Inflammatory macrophage (primary cell): ENCODE data around the gene DMAC2.
"Not testable (repeated sequence)": the region's sequence is repeated elsewhere in the genome, so short reads cannot be mapped to it uniquely, and the experiment has no call there.

Experiments
- DNase-seq, 2 donors: peaks; one replicate each; pipeline ENCODE4 v3.0.0-alpha.2; 2020 to 2022

The DMAC2 gene

GRCh38 chr19:41398598-41398997 lies 41.1 kb downstream of the DMAC2 start:
- no peak for DNase-seq

DNA sequence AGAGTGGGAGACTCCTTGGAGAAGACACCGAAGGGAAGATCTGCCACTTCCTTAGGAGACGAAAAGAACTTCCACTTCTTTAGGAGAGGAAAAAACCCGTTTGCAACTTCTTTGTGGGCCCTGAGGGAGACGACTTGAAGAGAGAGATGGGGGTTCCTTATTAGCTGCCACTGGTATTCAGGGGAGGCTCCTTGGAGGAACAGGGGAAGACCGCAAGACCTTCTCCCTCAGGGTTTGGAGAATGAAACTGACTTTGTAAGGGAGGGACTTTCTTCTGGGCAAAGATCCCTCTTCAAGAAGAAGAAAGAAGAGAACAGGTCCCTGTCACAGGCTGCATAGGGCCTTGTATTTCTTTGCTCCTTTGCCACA lies 41.7 kb downstream of the DMAC2 start:
- peak in 1 of 2 donors; percentile 22 for DNase-seq

DNA sequence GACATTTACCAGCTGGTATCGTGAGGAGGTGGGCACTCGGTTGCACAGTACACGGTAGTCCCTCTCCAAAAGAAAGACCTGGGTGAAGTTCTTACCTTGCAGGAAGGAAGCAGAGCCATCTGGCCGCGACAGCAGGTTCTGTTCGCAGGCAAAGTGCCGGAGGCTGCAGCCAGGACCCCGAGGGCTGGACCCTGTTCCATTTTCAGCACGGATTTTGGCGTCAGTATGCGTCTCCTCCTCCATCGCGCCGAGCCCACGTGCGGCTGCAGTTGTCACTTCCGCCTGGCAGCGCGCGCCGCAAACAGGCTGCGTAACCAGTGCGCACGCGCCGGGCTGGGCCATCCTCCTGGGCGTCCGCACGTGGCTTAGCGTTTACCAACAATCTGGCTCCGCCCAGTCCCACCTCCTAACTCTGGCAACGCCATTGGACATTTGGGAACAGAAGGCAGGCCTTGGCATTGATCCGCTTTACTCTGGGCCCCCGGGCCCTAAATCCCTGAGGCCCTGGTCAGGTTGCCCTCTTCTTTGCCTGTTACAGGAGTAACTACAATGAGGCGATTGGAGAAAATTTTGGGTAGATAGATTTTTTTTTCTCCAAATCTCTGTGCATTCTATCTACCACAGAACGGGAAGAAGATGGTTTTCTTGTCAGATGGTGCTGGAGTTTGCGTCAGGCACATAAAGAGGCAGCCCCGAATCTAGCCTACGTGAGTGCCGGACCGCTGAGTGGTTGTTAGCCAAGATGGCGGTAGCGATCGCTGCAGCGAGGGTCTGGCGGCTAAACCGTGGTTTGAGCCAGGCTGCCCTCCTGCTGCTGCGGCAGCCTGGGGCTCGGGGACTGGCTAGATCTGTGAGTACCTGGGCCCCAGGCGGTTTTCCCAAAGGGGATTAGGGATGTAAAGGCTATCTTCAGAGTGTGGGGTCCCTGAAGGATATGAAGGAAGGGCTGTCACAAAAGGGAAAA lies 42.3 kb downstream of the DMAC2 start, which contains the start of the genes BCKDHA and EXOSC5:
TSS of gene BCKDHA (plus strand) at position 733 of the 964 bp plus-strand sequence. CDS start at position 743, 10 bp downstream.
TSS of gene EXOSC5 (minus strand) at position 274 of the 964 bp plus-strand sequence. CDS start at position 243, 31 bp downstream.
- peak; percentile 100 for DNase-seq

GRCh38 chr19:41395355-41395754 lies 44.4 kb downstream of the DMAC2 start:
- DNase-seq = peak in 1 of 2 donors; percentile 38

DNA sequence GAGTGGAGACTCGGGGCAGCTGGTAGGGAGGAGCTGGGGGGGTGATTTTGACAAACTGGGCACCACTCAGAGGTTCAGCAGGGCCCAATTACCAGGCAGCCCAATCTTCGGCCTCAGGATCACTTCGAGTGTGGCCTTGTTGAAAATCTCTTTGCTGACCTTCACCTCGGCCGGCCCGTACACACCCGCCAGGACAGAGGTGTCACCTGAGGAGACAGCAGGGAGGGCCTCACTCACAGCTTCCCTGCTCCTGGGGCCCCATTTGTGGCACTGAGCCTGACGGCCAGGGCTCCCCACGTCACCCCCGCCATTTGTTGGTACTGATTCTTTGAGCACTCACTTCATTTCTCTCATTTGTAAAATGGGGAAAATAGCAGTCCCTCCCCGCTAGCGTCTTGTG lies 46.9 kb downstream of the DMAC2 start:
- no peak for DNase-seq

- DNase-seq = no peak
Observed at GRCh38 chr19:41391618-41392017, 48.1 kb downstream of the DMAC2 start.

GRCh38 chr19:41386442-41386841 lies 53.3 kb downstream of the DMAC2 start:
- peak; percentile 25 to 60 for DNase-seq

DNA sequence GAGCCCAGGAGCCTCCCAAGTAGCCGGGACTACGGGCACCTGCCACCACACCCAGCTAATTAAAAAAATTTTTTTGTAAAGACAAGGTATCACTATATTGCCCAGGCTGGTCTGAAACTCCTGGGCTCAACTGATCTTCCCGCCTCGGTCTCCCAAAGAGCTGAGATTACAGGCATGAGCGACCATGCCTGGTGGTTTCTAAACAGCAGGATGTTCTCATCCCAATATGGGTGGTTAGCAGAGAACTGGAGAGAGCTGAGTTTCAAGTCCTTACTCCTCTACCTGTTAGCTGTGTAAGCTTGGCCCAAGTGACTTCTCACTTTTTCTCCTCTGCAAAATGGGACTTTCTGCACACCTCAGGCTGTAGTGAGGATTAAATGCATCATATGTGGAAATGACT lies 55.4 kb downstream of the DMAC2 start:
- DNase-seq = no peak

GRCh38 chr19:41381536-41381935 lies 58.2 kb downstream of the DMAC2 start:
- DNase-seq = not testable (repeated sequence)
